GM21786 (cell line): ENCODE measurements around the gene PUM2.
"Not testable (repeated sequence)": the region's sequence is repeated elsewhere in the genome, so short reads cannot be mapped to it uniquely, and the experiment has no call there.

Experiments
- ATAC-seq: cut with Tn5 transposase; IDR thresholded peaks from one replicate; pipeline ENCODE4 v1.9.1; 2021; ENCODE audit not compliant: unreplicated experiment

The PUM2 gene

DNA sequence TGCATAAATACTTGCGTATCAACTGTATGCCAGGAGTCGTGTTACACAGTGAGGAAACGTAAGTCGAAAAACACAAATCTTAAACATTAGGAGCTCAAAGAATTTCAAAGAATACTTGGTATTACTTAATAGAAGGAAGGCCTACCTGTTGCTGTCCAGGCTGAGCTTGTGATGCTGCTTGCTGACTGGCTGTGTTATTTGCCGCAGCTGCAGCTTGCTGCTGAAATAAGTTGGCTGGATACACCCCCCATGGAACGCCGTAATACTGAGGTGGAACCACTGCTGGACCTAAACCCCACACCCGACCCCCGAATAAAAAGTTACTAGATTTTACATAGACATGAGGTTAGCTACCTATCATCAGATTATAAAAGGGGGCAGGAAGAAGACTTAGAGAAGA is 56.4 kb downstream of the PUM2 start:
- no peak for ATAC-seq

DNA sequence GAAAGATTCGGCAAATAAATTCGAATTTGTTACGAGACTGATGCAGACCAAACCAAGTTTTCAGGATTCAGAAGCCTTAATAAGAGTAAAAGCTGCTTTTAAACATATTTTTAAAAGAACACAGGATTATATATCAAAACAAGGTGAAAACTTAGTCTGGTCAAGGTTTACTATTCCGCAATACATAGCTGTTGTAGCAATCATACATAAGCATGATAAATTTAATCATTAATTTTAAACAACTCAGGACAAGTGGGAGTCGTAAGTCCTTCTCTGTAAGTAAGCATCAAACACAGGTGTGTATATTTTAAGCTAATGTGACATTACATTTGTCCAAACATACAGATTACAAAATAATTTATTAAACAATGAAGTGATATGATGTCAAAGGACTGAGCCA is 57.7 kb downstream of the PUM2 start:
- ATAC-seq, result no peak

DNA sequence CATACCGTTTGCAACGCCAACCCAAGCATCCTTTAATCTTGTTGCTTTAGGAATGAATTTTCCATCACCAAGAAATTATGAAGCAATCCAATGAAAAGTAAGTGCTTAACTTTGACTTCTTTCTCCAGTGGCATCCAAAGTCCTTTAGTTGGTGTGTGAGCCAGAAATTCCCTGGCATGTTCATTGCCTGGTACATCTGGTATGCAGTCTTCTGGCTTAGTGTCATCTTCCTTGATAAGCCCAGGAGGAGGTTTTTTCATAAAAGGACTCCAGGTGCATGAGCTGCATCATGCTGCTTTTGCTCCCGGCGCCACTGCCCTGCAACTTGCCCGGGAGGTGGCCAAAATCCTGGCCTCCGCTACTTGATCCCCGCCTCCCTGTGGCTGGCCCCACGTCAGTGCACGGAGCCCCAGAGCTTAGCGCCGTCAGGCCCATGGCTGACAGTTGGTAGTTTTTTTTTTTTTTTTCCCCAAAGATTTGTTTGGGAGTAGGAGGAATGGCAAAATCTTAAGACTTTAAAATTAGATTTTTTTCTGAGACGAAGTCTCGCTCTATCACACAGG is 58.7 kb downstream of the PUM2 start:
- ATAC-seq, result no peak

GRCh38 chr2:20291106-20291564 is 59.5 kb downstream of the PUM2 start:
- no peak for ATAC-seq

- ATAC-seq, result no peak
Observed at GRCh38 chr2:20288642-20289340, 61.9 kb downstream of the PUM2 start.

GRCh38 chr2:20282916-20283592 is 67.6 kb downstream of the PUM2 start:
- no peak for ATAC-seq

- no peak for ATAC-seq
Observed at GRCh38 chr2:20281876-20282275, 68.8 kb downstream of the PUM2 start.

GRCh38 chr2:20273042-20273441 is 77.6 kb downstream of the PUM2 start:
- ATAC-seq, result no peak

DNA sequence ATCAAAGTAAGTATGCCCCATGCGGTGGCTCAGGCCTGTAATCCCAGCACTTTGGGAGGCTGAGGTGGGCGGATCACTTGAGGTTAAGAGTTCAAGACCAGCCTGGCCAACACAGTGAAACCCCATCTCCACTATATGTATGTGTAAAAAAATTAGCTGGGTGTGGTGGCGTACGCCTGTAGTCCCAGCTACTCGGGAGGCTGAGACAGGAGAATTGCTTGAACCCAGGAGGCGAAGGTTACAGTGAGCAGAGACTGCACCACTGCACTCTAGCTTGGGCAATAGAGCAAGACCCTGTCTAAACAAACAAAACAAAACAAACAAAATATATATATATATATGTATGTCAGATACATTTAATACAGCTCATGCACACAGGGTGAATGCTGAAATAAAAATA is 82.3 kb downstream of the PUM2 start:
- not testable (repeated sequence) for ATAC-seq

GRCh38 chr2:20267529-20267928 is 83.1 kb downstream of the PUM2 start:
- no peak for ATAC-seq

DNA sequence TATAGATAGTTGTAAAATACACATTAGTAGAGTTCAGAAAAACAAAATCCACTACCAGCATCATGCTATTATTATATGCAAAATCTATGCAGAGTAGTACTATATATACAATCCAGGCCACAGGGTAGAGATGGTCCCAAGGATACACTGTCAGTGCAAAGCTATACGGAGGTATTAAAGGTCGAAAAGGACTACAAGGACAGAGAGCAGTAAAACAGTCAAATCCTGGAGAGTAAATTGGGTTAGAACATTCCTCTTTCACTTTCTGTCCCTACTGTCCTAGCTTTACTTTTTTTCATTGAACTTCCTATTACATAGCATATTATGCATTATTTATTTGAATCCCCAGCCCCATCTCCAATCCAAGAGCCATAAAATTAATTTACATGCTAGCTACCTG is 86.0 kb downstream of the PUM2 start:
- no peak for ATAC-seq

DNA sequence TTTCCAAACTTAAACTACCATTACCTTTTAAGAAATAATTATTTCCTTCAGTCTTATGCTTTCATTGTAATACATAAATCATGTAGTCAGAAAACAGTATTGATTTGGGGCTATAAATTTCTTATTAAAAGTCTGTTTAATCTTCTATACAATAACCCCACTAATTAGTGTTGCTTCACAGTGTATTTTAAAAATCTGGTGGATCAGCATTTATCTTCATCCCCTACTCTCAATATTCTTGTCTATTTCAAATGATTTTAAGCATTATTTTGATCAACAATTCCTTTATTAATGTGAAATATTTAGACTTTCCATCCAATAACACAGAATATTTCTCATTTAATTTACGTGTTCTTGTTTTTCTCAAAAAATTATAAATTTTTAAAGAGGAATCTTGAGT is 93.2 kb downstream of the PUM2 start:
- ATAC-seq, result no peak

- no peak for ATAC-seq
Observed at GRCh38 chr2:20254731-20255130, 95.9 kb downstream of the PUM2 start.

DNA sequence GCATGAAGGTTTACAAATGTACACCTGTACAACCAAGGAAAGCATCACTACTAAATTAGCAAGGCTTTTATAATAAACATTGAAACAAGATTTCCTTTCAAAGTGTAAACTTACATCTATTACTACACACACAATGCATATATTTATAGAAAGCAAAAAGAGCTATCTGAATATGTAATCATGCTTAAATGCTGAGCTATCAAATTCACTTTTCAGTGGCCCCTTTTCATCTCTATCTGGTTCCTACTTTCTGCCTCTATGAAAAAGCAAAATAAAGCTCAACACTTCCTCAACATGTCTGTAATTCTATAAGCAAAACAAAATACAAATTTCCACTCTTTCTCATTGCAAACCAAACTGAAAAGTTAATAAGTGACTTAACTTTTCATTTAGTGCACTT is 100.2 kb downstream of the PUM2 start:
- no peak for ATAC-seq

DNA sequence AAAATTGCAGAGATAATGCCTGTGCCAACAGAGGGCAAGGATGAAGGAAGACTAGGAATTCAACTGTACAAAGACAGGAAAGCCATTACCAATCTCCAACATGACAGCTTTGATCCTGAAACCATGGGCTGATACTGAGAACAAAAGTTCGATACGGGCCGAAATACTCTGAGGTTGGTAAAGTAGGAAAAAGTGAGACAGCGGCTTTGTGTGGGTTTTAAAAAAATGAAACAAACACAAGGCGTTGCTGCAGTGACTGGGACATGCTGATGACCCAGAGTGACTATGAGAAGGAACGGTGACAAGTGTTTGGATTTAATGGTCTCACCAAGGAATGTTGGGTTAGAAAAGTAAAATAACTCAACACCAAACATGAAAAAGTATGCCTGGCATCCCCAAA is 101.5 kb downstream of the PUM2 start:
- ATAC-seq, result no peak

- ATAC-seq, result no peak
Observed at GRCh38 chr2:20247084-20247483, 103.6 kb downstream of the PUM2 start.

- not testable (repeated sequence) for ATAC-seq
Observed at GRCh38 chr2:20243637-20244036, 107.0 kb downstream of the PUM2 start.

DNA sequence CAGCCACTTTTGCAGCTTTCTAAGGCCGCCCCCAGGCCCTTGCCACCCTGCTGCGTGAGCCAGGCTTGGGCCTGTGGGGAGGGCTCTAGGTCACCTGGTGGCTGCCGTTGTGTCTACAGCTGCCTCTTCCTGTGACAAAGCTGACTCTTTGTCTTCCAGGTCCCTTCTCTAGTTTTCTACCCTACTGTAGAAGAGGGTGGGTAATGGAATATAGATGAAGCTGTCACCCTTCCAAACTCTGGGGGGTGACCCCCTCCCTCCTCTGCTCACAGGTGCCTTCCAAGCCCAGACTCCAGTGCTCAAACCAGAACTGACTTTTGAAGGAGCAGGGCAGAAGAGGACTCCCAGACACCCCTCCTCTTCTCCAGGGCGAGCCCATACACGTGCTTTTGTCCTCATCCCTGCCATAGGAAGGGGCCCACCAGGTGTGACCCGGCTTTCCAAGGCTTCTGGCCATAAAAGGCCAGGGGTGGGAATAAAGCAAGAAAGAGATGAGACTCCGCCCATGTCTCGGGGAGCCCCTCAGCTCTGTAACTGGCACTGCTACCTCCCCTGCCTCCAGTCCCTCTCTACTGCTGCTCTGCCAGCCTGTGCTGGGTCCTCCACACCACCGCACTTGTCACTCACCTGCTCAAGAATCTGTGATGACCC is 107.8 kb downstream of the PUM2 start:
- ATAC-seq, result no peak

DNA sequence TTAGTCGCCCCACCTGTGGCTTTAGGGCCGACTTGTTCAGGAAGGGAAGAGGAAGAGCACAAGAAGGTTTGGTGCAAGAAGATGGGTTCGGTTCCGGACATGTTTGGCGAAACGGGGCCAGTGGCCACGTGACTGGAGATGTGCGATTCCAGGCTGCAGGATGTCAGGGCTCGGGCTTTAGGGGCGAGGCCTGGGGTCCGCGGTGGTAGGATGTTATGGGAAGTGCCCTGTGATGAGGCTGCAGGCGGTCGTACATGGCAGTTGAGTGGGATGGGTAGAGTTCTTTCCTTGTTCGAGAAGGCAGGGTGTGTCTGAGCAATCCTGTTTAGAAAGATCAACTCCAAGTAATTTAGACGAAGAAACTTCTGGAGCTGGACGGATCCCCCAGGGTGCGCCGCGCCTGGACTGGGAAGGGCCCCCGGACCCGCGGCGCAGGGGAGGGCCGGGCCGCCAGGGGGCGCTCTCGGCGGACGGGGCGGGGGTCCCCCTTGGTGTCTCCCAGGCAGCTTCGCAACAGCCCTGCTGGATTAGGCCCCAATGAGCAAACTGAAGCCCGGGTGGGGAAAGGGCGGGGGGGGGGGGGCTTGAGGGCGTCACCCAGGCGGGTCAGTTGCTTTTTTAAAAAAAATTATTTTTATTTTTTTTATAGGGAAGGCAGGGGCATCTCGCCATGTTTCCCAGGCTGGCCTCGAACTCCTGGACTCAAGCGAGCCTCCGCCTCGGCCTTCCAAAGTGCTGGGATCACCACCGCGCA is 108.5 kb downstream of the PUM2 start:
- no peak for ATAC-seq

GRCh38 chr2:20240291-20240690 is 110.4 kb downstream of the PUM2 start:
- ATAC-seq, result not testable (repeated sequence)

DNA sequence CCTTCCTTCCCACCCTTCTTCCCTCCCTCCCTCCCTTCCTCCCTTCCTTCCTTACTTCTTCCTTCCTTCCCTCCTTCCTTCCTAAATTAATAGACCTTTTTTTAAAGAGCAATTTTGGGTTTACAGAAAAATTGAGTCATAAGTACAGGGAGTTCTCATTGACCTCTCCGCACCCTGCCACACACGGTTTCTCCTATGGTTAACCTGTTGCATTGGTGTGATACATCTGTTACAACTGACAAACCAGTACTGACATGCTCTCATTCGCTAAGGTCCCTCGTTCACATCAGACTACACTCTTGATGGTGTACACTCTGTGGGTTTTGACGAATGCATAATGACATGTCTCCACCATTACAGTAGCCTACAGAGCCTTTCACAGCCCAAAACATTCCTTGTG is 114.1 kb downstream of the PUM2 start:
- no peak for ATAC-seq
